Fibroblast of upper back skin (primary cell): ENCODE data around the gene CMTM1.
"Not testable (repeated sequence)": the region's sequence is repeated elsewhere in the genome, so short reads cannot be mapped to it uniquely, and the experiment has no call there.

Source experiments
- DNase-seq: peaks from one replicate; pipeline ENCODE4 v3.0.0-alpha.2; 2013

Gene CMTM1

GRCh38 chr16:66563574-66564334, 2.5 kb upstream of the CMTM1 start:
- DNase-seq, result no peak

- not testable (repeated sequence) for DNase-seq
Measured at GRCh38 chr16:66567270-66567669, 1.0 kb downstream of the CMTM1 start.

GRCh38 chr16:66568355-66568754, 2.1 kb downstream of the CMTM1 start:
- peak; percentile 24 for DNase-seq

GRCh38 chr16:66569131-66569530, 2.9 kb downstream of the CMTM1 start:
- DNase-seq, result peak; percentile 38

GRCh38 chr16:66569827-66570405, 3.7 kb downstream of the CMTM1 start:
- peak; percentile 66 for DNase-seq

- no peak for DNase-seq
Measured at GRCh38 chr16:66572356-66572755, 6.1 kb downstream of the CMTM1 start.

GRCh38 chr16:66574081-66574480, 7.8 kb downstream of the CMTM1 start:
- no peak for DNase-seq

GRCh38 chr16:66574531-66574930, 8.3 kb downstream of the CMTM1 start:
- no peak for DNase-seq

- no peak for DNase-seq
Measured at GRCh38 chr16:66575060-66575459, 8.8 kb downstream of the CMTM1 start.

GRCh38 chr16:66576296-66576695, 10.1 kb downstream of the CMTM1 start:
- no peak for DNase-seq

- peak; percentile 16 for DNase-seq
Measured at GRCh38 chr16:66578651-66579531, 12.7 kb downstream of the CMTM1 start, which contains the start of gene CMTM2. TSS of gene CMTM2 (plus strand) at chr16:66579463. CDS start at chr16:66579608, 145 bp downstream.

- DNase-seq, result peak; percentile 79
Measured at GRCh38 chr16:66580605-66581209, 14.5 kb downstream of the CMTM1 start.

GRCh38 chr16:66581246-66581952, 15.2 kb downstream of the CMTM1 start:
- DNase-seq, result no peak

- no peak for DNase-seq
Measured at GRCh38 chr16:66585481-66586239, 19.4 kb downstream of the CMTM1 start.

GRCh38 chr16:66587881-66588600, 21.8 kb downstream of the CMTM1 start:
- DNase-seq, result no peak

GRCh38 chr16:66588981-66589713, 22.9 kb downstream of the CMTM1 start:
- DNase-seq, result no peak

GRCh38 chr16:66590322-66590721, 24.1 kb downstream of the CMTM1 start:
- no peak for DNase-seq

- DNase-seq, result no peak
Measured at GRCh38 chr16:66591018-66591417, 24.8 kb downstream of the CMTM1 start.

GRCh38 chr16:66592241-66592640, 26.0 kb downstream of the CMTM1 start:
- no peak for DNase-seq

GRCh38 chr16:66592814-66593213, 26.6 kb downstream of the CMTM1 start:
- DNase-seq, result no peak
